Fibroblast of mammary gland (primary cell): ENCODE results near the gene APMAP.

ENCODE experiments used
- DNase-seq: peaks from one replicate; pipeline ENCODE4 v3.0.0-alpha.2; 2010; ENCODE audit warnings: low read depth
- H3K4me3 ChIP-seq: 2 replicates; pipeline ENCODE4 v1.5.1; 2011; ENCODE audit warnings: low read depth, mild to moderate bottlenecking, low read length, moderate library complexity; ENCODE audit not compliant: control insufficient read depth
- CTCF ChIP-seq: conservative IDR thresholded peaks from 2 replicates; pipeline ENCODE4 v1.5.1; 2011; ENCODE audit warnings: low read depth, low read length, inconsistent platforms; ENCODE audit not compliant: control insufficient read depth, insufficient read depth

Gene APMAP

DNA sequence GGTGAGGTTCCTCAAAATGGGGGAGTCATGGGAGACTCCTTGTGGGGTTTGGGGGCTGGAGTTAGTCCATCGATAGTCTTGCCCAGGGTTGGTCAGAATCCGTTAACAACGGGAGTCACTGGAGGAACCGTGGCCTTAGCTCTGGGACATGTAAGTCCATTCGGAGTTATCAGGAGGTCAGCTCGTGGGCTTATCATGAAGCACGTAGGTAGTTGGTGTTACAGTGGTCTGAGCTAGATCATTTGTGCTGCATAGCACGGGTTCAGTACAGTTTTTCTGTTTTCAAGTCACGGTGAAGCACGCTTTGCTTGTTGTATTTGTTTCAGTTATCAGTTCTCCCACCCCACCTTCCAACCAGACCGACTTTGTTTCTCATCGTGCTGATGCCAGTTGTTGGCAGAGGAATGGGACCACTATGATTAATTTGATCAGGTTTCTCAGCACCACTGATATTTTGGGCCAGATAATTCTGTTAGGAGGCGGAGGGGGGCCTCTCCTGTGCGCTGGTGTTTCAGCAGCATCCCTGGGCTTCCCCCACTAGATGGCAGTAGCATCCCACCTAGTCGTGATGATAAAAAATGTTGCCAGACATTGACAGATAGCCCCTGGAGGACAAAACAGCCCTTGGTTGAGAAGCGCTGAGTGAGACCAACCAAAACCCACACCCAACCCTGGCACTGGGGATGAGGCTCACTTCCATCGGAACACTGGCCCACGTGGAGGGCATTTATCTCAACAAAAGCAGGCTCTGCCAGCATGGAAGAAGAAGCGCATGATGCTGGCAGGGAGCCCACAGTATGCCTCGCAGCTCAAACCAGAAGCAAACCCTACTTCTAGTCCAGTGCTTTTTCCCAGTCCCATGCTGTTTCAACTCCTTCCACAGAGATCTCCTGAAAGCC lies 2.2 kb upstream of the APMAP start:
- peak; percentile 72 for DNase-seq
- peak overlapping the region; percentile 26 for H3K4me3 ChIP-seq
- TF ChIP-seq CTCF = peak; percentile 92

DNA sequence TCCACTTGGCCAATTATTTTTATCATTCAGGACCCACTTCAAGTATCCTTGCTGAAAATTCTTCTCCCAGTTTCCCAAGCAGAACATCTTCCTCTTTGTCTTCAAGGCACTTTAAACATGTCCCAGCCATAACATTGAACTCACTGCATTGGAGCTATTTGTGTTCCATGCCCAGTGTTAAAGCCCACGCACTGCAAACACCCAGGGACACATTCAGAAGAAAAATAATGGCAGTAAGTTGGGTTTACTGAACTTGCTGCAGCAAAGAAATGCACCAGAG lies 1.6 kb upstream of the APMAP start:
- no peak for DNase-seq
- no peak for TF ChIP-seq CTCF

GRCh38 chr20:24993337-24994185 lies 1.0 kb upstream of the APMAP start:
- peak overlapping the region; percentile 90 for H3K4me3 ChIP-seq
- peak; percentile 49 for TF ChIP-seq CTCF
- peak; percentile 70 for DNase-seq

More for the DNA sequence above, 1.6 kb upstream of the APMAP start:
- no peak overlapping the region for H3K4me3 ChIP-seq

DNA sequence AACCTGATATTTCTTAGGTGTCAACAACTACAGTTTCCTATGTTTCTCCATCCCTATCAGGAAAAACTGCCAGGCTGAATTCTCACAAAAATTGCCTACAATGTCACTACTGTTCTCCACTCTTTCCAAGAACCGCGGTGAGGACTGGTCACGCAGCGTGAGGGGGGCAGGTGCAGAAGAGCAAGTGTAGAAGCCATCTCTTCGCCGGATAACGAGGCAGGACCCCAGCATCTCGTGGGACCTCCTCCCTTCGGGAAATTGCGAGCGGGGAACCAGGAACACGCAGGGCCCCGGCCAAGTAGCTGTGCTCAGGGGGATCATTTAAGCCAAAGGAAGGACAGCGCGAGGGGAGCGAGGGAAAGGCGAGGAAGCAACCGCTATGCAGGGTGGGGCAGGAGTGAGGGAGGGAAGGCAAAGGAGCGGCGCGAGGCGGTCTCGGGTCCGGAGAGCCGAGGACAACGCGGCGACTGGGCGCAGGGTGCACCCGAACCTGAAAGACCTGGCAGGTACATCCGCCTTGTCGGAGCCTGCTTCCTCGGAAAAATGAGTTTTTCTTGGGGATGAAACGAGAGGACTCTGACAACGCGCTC lies 559 bp downstream of the APMAP start:
- no peak for TF ChIP-seq CTCF
- DNase-seq = no peak
- H3K4me3 ChIP-seq = peak overlapping the region; percentile 90

GRCh38 chr20:24990810-24991252 lies 1.7 kb downstream of the APMAP start:
- no peak for TF ChIP-seq CTCF
- no peak overlapping the region for H3K4me3 ChIP-seq
- DNase-seq = no peak

DNA sequence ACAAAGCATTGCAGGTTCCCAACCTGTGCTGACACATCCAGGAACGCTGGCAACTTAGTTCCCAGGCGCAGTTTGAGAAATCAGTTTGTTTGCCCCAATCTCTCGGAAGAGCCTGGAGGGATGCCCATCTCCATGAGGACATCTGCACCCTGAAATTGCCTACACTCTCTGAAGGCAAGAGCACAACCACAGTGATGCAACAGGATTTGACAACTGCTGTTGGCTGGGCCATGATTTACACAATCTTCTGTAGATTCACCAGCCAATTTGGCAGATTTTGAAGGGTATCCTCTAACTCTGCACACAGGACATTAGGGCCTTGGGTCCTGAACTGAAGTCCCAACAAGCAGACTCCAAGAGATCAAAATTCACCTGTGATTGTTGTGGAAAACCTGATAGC lies 3.4 kb downstream of the APMAP start:
- H3K4me3 ChIP-seq = no peak overlapping the region
- no peak for DNase-seq
- no peak for TF ChIP-seq CTCF
